Chondrocyte (in vitro differentiated cells): ENCODE data around the gene BPHL. TPM values are rescaled to one million over a fixed set of nuclear protein-coding genes. Genes with fewer than 3 reads are reported as not detected.
"Not testable (repeated sequence)": the region's sequence is repeated elsewhere in the genome, so short reads cannot be mapped to it uniquely, and the experiment has no call there.

Experiments
- DNase-seq: peaks from one replicate; pipeline ENCODE4 v3.0.0; 2021; ENCODE audit warnings: mixed read lengths, low spot score
- H3K27ac Mint-ChIP-seq: one replicate; pipeline ENCODE4 v1.8.0; 2021; ENCODE audit warnings: mild to moderate bottlenecking, moderate library complexity, mixed read lengths; ENCODE audit not compliant: unreplicated experiment
- H3K27me3 Mint-ChIP-seq: 2 replicates; pipeline ENCODE4 v1.8.0; 2021; ENCODE audit warnings: low read depth, mixed read lengths
- H3K36me3 Mint-ChIP-seq: 2 replicates; pipeline ENCODE4 v1.8.0; 2021; ENCODE audit warnings: low read depth, mixed read lengths
- H3K4me1 Mint-ChIP-seq: 2 replicates; pipeline ENCODE4 v1.8.0; 2021; ENCODE audit warnings: low read depth, mild to moderate bottlenecking, mixed read lengths
- H3K4me3 Mint-ChIP-seq: one replicate; pipeline ENCODE4 v1.8.0; 2021; ENCODE audit warnings: mild to moderate bottlenecking, moderate library complexity, mixed read lengths; ENCODE audit not compliant: unreplicated experiment
- H3K9me3 Mint-ChIP-seq: 2 replicates; pipeline ENCODE4 v1.8.0; 2021; ENCODE audit warnings: low read depth, mixed read lengths
- total RNA-seq: library from RNA; stranded (reverse); gene quantifications from 3 replicates; pipeline ENCODE4 v1.2.1, GENCODE V29; 2021
- TF ChIP-seq, protein P1 (sequence below): fragments of 200-600 bp; sonication (generic); IDR thresholded peaks from 2 replicates; pipeline ENCODE4 v1.5.0; 2021; ENCODE audit warnings: antibody characterized with exemption, mild to moderate bottlenecking, moderate library complexity

BPHL gene
- total RNA-seq, 1 donor from 2014 or later: 26.2 TPM

DNA sequence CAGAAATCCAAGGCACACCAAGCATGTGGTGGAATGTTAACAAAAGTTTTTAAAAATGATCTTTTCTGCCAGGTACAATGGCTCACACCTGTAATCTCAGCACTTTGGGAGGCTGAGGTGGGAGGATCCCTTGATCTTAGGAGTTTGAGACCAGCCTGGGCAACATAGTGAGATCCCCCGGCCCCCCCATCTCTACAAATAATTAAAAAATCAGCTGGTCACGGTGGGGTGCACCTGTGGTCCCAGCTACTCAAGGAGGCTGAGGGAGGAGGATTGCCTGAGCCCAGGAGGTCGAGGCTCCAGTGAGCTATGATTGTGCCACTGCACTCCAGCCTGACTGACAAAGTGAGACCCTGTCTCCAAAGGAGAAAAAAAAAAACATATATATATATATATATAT is 42.2 kb upstream of the BPHL start:
- no peaks in the 10 kb centered on the region for H3K27me3 Mint-ChIP-seq
- peaks cover 28% of the 10 kb centered on the region for H3K36me3 Mint-ChIP-seq
- DNase-seq: no peak
- peaks cover 24% of the 10 kb centered on the region for H3K4me1 Mint-ChIP-seq
- TF ChIP-seq, protein P1, sequence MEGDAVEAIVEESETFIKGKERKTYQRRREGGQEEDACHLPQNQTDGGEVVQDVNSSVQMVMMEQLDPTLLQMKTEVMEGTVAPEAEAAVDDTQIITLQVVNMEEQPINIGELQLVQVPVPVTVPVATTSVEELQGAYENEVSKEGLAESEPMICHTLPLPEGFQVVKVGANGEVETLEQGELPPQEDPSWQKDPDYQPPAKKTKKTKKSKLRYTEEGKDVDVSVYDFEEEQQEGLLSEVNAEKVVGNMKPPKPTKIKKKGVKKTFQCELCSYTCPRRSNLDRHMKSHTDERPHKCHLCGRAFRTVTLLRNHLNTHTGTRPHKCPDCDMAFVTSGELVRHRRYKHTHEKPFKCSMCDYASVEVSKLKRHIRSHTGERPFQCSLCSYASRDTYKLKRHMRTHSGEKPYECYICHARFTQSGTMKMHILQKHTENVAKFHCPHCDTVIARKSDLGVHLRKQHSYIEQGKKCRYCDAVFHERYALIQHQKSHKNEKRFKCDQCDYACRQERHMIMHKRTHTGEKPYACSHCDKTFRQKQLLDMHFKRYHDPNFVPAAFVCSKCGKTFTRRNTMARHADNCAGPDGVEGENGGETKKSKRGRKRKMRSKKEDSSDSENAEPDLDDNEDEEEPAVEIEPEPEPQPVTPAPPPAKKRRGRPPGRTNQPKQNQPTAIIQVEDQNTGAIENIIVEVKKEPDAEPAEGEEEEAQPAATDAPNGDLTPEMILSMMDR: no peak
- no peaks in the 10 kb centered on the region for H3K9me3 Mint-ChIP-seq
- no peak overlapping the region for H3K4me3 Mint-ChIP-seq
- no peak overlapping the region for H3K27ac Mint-ChIP-seq

DNA sequence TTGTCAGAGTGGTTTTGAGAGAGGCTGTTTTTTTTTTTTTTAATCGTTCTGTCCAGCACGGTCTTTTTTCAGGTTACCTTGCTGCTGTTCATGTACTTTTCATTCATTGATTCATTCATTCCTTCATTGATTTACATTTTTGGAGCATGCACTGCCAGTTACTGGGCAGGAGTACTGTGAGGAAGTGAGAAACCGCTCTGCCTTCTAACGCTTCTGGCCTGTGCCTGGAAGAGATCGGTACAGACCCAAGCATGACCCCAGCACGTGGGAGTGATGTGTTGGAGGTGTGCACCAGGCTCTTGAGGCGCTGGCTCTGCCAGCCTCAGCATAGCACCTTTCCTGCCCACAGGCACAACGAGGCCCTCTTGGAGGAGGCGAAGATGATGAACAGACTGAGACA is 41.1 kb upstream of the BPHL start:
- TF ChIP-seq, protein P1: no peak
- Mint-ChIP-seq H3K9me3 (no peaks in the 10 kb centered on the region), H3K27ac (no peak overlapping the region), H3K27me3 (no peaks in the 10 kb centered on the region), H3K36me3 (peaks cover 33% of the 10 kb centered on the region), H3K4me1 (peaks cover 21% of the 10 kb centered on the region), H3K4me3 (no peak overlapping the region)
- no peak for DNase-seq

DNA sequence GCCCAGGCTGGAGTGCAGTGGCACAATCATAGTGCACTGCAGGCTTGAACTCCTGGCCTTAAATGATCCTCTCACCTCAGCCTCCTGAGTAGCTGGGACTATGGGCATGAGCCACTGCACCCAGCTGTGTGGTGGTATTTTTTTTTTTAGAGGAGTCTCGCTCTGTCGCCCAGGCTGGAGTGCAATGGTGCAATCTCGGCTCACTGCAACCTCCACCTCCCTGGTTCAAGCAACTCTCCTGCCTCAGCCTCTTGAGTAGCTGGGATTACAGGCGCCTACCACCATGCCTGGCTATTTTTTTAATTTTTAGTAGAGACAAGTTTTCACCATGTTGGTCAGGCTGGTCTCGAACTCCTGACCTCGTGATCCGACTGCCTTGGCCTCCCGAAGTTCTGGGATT is 39.6 kb upstream of the BPHL start:
- H3K36me3 Mint-ChIP-seq: peaks cover 44% of the 10 kb centered on the region
- H3K9me3 Mint-ChIP-seq, H3K27me3 Mint-ChIP-seq, DNase-seq, H3K27ac Mint-ChIP-seq, H3K4me3 Mint-ChIP-seq: not testable (repeated sequence)
- peaks cover 18% of the 10 kb centered on the region for H3K4me1 Mint-ChIP-seq

DNA sequence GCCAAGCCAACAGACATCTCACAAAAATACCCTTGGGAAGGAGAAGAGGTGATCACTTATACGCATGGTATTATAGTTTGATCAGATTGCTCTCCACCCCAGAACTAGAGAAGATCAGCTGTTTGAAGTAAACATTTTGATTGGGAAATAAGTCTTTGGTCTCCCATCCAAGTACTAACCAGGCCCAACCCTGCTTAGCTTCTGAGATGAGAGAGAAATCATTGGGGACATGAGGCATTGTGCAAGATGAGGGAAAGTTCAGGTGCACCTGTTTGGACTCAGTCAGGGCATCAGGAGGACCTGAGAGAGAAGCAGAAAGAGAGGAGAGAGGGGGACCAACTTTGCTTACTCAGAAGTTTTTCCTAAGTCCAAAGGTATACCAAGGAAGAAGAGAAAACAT is 38.8 kb upstream of the BPHL start:
- H3K27me3 Mint-ChIP-seq: no peaks in the 10 kb centered on the region
- TF ChIP-seq, protein P1: no peak
- no peaks in the 10 kb centered on the region for H3K9me3 Mint-ChIP-seq
- peaks cover 13% of the 10 kb centered on the region for H3K4me1 Mint-ChIP-seq
- peaks cover 49% of the 10 kb centered on the region for H3K36me3 Mint-ChIP-seq
- DNase-seq: no peak
- no peak overlapping the region for H3K4me3 Mint-ChIP-seq
- no peak overlapping the region for H3K27ac Mint-ChIP-seq

DNA sequence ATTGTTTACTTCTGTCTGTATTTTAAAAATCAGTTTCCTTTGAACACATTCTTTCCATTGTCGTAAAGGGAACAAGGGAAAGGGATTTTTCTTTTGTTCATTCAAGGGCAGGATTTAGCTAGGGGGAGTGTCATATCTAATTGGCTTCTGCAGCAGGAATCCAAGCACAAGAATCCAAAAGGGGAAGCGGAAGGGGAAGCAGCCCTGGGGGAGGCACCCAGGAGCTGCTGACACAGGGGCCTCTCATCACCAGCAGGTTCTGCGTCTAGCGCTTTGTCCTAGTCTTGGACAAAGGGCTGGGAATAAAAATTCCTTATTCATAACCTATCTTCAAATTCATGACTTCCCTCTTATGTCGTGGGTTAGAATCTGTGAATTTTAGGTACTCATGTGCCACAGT is 36.6 kb upstream of the BPHL start:
- Mint-ChIP-seq H3K4me1 (no peaks in the 10 kb centered on the region), H3K27ac (no peak overlapping the region), H3K27me3 (no peaks in the 10 kb centered on the region), H3K4me3 (no peak overlapping the region), H3K36me3 (peaks cover 53% of the 10 kb centered on the region), H3K9me3 (no peaks in the 10 kb centered on the region)
- TF ChIP-seq, protein P1: no peak
- DNase-seq: no peak

DNA sequence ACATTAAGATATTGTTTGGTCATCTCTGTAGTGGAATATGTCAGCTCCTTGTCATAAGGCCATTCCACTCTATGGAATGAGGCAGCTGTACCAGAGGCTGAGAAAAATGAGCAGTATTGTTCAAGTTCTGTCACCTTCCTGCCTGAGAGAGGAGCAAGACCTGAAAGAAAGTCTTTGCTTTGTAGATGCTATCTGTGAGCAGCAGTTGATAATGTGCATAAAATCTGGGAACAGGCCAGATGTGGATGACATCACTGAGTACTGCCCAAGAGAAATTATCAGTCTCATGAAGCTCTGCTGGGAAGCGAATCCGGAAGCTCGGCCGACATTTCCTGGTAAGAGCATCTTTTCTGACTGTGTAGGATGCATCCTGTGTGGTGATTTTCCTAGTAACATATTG is 33.4 kb upstream of the BPHL start:
- no peak overlapping the region for H3K27ac Mint-ChIP-seq
- no peak for DNase-seq
- H3K9me3 Mint-ChIP-seq: no peaks in the 10 kb centered on the region
- TF ChIP-seq, protein P1: no peak
- H3K36me3 Mint-ChIP-seq: peaks cover 44% of the 10 kb centered on the region
- peaks cover 18% of the 10 kb centered on the region for H3K4me1 Mint-ChIP-seq
- no peaks in the 10 kb centered on the region for H3K27me3 Mint-ChIP-seq
- H3K4me3 Mint-ChIP-seq: no peak overlapping the region
